ENCODE results near the gene SLC25A3. TPM values are rescaled to one million over a fixed set of nuclear protein-coding genes. Genes with fewer than 3 reads are reported as not detected.

SLC25A3 gene
- total RNA-seq, 2 donors from 2014 or later: 680 to 698 TPM

GRCh38 chr12:98578392-98578791 is 15.1 kb upstream of the SLC25A3 start:
- intact Hi-C loops (cut with DNase I): no loop called here

DNA sequence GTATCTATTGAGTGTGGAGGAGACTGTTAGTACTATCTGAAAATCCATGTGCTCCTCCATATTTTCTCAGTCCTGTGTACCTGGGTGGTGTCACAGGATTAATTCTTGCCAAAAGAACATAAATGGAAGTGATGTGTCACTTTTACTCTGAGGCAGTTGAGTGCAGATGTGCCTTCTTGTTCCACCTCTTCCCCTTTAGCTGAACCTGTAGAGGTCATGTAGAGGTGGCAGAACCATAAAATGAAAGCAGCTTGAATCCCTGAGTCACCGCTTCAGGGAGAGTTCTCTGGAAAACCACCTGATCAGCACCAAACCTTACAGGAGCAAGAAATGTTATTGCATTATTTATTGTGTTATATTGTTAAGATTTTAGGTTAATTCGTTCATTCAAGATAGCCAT is 14.7 kb upstream of the SLC25A3 start:
- Histone ChIP-seq H3K4me1 (peaks cover 3% of the 10 kb centered on the region), H3K36me3 (no peaks in the 10 kb centered on the region), H3K27ac (peak overlapping the region; percentile 54), H3K9ac (ENCODE audit: low read depth in 2 of 2, low read length in 2 of 2) (peak overlapping the region in 1 of 2 donors; percentile 46), H3K4me3 (no peak overlapping the region), H3K9me3 (no peaks in the 10 kb centered on the region), H3K27me3 (no peaks in the 10 kb centered on the region)
- TF ChIP-seq, protein P1, sequence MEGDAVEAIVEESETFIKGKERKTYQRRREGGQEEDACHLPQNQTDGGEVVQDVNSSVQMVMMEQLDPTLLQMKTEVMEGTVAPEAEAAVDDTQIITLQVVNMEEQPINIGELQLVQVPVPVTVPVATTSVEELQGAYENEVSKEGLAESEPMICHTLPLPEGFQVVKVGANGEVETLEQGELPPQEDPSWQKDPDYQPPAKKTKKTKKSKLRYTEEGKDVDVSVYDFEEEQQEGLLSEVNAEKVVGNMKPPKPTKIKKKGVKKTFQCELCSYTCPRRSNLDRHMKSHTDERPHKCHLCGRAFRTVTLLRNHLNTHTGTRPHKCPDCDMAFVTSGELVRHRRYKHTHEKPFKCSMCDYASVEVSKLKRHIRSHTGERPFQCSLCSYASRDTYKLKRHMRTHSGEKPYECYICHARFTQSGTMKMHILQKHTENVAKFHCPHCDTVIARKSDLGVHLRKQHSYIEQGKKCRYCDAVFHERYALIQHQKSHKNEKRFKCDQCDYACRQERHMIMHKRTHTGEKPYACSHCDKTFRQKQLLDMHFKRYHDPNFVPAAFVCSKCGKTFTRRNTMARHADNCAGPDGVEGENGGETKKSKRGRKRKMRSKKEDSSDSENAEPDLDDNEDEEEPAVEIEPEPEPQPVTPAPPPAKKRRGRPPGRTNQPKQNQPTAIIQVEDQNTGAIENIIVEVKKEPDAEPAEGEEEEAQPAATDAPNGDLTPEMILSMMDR (IDR thresholded peaks at IDR 0.05): no peak
- intact Hi-C loops (cut with DNase I): no loop called here
- peak; percentile 44 for DNase-seq

More at GRCh38 chr12:98578392-98578791, 15.1 kb upstream of the SLC25A3 start:
- Histone ChIP-seq H3K4me1 (peaks cover 3% of the 10 kb centered on the region), H3K27me3 (no peaks in the 10 kb centered on the region), H3K4me3 (no peak overlapping the region), H3K9ac (ENCODE audit: low read depth in 2 of 2, low read length in 2 of 2) (peak overlapping the region in 1 of 2 donors; percentile 46), H3K27ac (peak overlapping the region; percentile 54), H3K9me3 (no peaks in the 10 kb centered on the region), H3K36me3 (no peaks in the 10 kb centered on the region)
- peak; percentile 57 for DNase-seq
- TF ChIP-seq, protein P1 (IDR thresholded peaks at IDR 0.05): no peak

GRCh38 chr12:98579347-98579746 is 14.1 kb upstream of the SLC25A3 start:
- H3K9ac ChIP-seq (ENCODE audit: low read depth in 2 of 2, low read length in 2 of 2): no peak overlapping the region
- H3K27me3 ChIP-seq: no peaks in the 10 kb centered on the region
- H3K27ac ChIP-seq: peak overlapping the region; percentile 54
- TF ChIP-seq, protein P1 (IDR thresholded peaks at IDR 0.05): no peak
- H3K4me3 ChIP-seq: no peak overlapping the region
- no peaks in the 10 kb centered on the region for H3K36me3 ChIP-seq
- no peaks in the 10 kb centered on the region for H3K9me3 ChIP-seq
- peaks cover 3% of the 10 kb centered on the region for H3K4me1 ChIP-seq
- DNase-seq: no peak
- intact Hi-C loops (cut with DNase I): no loop called here

GRCh38 chr12:98579835-98580234 is 13.7 kb upstream of the SLC25A3 start:
- no peak for DNase-seq
- H3K36me3 ChIP-seq: no peaks in the 10 kb centered on the region
- H3K27ac ChIP-seq: no peak overlapping the region
- H3K4me3 ChIP-seq: no peak overlapping the region
- H3K27me3 ChIP-seq: no peaks in the 10 kb centered on the region
- TF ChIP-seq, protein P1 (IDR thresholded peaks at IDR 0.05): no peak
- H3K4me1 ChIP-seq: no peaks in the 10 kb centered on the region
- no peaks in the 10 kb centered on the region for H3K9me3 ChIP-seq
- intact Hi-C loops (cut with DNase I): no loop called here
- no peak overlapping the region for H3K9ac ChIP-seq (ENCODE audit: low read depth in 2 of 2, low read length in 2 of 2)

GRCh38 chr12:98580695-98581094 is 12.8 kb upstream of the SLC25A3 start:
- no peak for DNase-seq
- Histone ChIP-seq H3K9ac (ENCODE audit: low read depth in 2 of 2, low read length in 2 of 2) (no peak overlapping the region), H3K27me3 (no peaks in the 10 kb centered on the region), H3K27ac (no peak overlapping the region), H3K4me3 (no peak overlapping the region), H3K9me3 (no peaks in the 10 kb centered on the region), H3K4me1 (no peaks in the 10 kb centered on the region), H3K36me3 (no peaks in the 10 kb centered on the region)
- TF ChIP-seq, protein P1 (IDR thresholded peaks at IDR 0.05): no peak
- intact Hi-C loops (cut with DNase I): no loop called here

Data from colonic mucosa (tissue), 4 donors.